Measurements from ENCODE around the gene FAM107A.

FAM107A gene, protein sequence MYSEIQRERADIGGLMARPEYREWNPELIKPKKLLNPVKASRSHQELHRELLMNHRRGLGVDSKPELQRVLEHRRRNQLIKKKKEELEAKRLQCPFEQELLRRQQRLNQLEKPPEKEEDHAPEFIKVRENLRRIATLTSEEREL

DNA sequence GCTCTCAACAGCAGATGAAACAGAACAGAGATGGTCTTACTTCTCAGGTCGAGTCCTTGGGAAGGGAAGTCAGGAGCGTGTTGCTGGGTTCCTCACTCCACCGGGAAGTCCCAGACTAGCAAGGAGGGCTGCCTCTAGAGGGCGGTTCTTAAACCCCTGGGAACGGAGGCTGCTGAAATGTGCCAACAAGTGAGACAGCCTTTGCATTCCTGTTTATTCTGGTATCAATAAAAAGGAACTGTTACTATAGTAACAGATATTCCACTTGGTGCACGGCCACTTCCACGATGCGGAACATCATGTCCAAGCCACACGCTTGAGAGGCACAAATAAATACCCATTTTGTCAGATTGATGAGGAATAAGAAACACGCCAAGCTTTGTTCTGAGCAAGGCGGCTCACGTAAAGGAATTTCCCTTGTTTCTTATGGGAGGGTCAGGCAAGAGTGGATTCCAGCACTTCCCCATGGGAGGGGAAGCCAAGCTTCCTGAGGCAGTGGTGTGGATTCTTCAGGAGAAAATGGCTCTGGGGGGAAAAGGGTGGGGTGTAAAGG is at the start of gene FAM107A:
FAM107A (minus strand) TSS at position 123 of the 553 bp plus-strand sequence. CDS start 7,531 bp downstream, outside the sequence.
- no peak for DNase-seq

DNA sequence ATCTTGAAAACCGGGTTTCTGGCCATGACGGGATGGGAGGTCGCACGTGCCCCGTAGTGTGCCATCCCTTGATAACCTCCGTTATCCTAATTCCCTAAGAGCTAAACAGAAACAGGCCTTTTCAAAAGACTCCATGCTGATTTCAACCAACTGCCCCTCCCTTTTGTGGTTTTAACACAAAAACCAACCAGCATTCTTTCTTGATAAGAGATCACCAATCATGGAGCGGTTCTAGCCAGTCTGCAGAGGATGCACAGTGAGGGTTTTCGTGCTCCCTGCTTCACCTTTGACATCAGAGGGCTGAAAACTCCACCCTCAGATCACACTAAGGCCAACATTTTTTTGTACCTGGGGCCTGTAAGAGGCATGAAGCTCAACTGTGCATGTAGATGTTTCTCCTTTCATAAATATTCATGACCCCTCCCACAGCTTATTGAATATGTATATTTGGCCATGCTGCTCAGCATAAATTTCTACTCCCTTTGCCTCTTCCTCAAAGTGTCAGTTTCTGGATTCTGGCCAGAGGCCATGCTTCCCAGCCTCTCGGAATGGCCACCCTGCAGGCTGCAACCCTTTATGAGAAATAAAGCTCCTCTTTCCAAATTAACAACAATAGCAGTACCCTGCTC is 48.1 kb upstream of the FAM107A start:
- no peak for DNase-seq

DNA sequence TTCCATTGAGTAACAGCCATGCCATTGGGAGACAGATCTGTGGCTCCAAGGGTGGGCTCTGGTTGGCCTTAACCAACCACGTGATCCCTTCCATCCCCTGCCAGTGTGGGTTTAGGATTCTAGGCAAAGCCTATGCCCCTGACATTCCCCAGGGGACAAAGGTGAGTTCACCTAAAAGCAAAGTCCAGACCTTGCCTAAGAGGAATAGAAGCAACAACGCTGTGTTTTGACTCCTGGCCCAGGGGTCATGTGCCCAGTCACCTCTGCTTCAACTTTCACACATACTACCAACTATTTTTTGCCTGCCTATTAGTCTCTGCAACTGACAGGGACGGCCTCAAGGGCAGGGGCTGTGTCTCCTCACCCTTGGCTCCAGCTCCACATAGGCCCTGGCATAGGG is 47.4 kb upstream of the FAM107A start:
- no peak for DNase-seq

DNA sequence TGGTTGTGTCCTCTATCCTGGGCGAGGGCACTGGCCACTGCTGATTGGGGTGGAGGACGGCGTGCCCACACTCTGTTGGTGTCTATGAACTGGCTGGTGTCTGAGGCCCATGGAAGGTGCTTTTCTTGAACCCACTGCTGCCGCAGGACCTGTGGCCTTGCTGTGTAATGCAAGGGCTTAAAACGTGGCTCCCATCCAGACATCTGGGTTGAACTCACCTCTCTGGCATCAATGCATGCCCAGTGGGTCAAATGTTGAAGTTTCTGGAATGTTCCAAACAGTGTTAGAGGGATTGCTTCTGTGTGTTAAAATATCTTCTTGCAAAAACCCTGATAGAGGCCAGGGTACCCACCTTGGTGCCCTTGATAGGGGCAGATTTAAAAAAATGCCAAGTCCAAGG is 46.8 kb upstream of the FAM107A start:
- DNase-seq = no peak

DNA sequence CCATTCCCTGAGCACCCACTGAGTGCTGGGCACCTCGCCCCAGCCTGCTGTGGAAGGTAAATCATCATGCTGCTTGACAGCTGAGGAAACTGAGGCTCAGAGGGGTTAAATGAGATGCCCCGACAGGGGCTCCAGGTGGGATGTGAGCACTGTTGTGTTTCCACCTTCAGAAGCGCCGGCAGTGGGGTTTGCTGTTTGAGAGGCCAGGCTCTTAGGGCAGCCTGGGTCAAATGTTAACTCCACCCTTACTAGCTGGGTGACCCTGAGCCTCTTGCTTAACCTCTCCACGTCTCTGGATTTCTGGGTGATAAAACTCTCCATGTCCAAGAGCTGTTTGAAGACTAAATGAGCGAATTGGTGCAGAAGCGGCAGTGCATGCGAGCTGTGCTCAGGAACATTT is 46.3 kb upstream of the FAM107A start:
- no peak for DNase-seq

DNA sequence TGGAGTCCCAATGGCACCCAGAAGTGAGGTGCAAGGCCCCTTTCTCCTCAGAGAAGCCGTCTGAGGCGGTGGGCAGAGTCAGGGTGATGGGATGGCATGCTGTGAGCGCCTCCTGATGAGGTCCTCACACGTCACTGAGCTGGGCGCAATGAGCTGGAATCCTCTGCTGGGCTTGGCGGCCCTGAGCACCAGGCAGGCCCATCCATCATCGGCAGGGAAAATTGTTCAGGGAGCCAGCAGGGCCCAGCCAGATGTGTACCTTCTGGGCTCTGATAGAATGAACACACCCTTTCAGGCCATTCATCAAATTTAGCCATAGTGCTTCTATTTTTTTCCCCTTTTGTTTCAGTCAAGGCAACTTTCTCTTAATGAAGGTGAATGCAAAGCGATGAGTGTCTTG is 45.7 kb upstream of the FAM107A start:
- DNase-seq = no peak

DNA sequence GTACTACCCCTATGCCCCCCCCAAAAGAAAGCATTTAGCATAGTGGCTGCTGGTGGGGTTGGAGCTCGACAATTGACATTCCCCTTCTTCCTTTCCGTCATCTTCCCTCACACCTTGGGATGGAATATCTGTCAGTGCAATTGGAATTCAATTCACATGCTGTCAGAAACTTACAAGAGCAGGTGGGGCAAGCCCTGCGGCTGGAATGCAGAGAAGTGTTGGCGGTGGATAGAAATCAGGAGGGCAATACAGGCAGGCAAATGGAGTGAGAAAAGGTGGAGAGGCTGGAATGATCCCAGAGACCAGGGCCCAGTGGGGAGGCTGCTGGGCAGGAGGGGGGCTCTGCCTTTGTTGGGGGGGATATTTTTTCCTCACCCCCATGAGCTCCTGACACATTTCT is 45.2 kb upstream of the FAM107A start:
- no peak for DNase-seq

DNA sequence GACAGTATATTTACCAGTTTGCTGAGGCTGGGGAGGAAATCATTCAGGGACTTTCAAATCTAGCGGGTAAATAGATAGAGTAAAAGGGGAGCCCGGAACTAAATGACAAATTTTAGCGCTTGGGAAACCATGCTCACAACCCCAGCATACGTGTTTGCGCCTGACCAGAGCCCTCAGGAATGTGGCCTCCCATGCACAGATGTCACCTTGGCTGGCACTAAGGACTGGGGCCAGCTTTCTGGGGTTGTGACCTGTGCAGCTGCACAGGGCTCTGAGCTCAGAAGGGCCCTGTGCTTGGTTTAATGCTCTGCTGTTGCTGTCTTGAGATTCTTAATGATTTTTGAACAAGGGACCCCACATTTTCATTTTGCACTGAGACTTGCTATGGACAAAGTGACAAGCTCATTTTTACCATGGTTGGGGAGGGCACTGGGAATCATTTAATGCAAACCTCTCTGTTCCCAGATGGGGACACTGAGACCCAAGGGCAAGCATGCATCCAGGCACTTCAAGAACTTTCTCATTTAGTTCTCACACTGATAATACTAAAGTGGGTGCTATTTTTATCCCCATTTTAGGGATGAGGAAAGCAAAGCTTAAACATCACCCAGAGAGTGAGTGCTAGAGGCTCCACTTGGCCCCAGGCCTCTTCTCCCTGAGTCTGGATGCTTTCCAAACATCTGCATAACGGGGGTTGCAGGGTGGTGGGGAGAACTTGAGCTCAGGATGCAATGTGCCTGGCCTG is 44.1 kb upstream of the FAM107A start:
- DNase-seq = no peak

DNA sequence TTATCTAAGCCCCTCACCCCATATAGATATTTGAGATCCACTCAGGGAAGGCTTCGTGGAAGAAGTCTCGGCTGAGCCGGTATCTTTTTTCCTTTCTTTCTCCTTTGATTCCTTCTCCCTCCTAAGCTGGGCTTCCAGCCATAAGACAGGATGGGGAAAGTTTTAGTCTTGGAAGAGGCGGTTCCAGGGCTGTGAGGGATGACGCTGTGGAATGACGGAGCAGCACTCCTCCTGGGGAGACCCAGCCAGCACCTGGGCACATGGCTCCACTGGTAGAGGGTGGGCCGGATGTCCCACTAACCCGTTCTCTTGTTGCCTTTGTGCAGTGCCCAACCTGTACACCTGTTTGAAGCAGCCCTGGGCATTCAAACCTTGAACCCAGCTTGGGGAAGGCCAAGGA is 43.2 kb upstream of the FAM107A start:
- DNase-seq = no peak

DNA sequence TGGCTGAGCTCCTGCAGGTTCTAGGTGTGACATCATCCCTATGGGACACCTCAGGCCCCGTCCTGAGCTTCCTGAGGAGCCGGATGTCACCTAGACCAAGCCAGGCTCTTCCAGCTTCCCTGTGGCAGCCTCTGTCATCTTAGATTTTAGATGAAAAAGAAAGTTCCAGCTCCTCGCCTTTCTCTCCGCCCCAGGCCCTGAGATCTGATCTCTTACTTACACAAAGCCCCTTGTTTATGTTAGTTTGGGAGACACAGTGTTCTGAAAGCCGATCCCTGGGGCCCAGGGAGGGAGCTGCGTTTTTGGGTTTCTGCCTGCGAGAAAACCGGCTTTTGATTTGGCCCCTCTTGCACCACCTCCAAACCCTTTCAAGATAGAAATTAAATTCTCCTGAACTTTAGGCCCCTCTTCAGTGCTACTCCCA is 40.2 kb upstream of the FAM107A start:
- DNase-seq = no peak

DNA sequence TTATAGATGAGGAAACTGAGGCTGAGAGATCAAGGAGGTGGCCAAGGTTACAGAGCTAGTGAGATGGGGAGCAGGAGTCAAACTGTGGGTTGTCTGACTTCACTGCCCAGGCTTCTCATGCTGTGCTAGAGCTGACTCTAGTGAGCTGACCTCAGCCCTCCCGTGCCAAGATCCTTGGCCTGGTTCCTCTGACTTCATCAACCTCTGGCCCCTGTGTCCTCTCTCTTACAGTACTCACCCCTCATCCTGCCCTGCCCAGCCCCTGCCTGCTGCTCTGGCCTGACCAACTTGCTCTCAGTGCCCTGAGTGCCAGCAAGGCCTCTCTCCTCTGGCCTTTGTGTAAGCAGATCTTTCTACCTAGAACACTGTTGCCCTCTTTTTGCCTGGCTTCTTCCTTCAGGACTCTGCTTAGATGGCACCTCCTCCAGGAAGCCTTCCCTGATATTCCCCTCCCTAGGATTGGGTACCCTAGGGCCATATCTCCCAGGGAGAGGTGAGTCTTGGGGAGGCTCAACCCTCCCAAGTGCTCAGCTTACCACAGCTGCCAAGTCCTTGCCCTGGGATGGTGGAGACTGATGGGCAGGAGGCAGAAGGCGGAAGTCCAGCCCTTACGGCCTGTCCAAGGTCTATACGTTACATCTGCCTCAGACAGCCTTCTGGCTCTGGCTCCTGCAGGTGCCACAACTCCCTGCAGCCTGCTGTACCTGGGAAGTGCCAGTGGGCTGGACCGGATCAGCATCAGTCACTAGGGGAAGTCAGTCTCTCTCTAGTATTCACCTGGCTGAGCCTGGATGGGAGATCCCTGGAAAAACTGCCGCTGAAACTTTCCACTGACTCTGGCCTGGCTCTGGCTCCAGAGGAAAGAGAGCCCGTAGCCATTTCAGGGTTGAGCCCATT is 36.3 kb upstream of the FAM107A start:
- no peak for DNase-seq

DNA sequence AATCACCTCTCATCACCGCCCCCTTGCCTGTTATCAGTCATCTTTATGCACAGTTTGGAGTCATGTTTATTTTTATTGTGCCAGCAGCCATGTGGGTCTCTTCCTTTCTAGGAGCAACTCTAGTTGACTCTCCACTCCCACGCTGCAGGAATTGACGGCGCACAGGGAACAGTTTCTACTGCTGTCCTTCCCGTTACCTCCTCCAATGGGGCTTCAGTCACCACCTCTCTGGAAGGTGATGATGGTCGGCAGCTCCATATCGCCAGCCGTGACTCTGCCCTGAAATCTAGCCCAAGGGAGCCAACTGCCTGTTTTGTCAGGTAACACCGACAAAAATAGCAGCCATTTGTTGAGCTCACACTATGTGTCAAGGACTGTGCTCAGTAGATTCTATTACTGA is 35.6 kb upstream of the FAM107A start:
- no peak for DNase-seq

DNA sequence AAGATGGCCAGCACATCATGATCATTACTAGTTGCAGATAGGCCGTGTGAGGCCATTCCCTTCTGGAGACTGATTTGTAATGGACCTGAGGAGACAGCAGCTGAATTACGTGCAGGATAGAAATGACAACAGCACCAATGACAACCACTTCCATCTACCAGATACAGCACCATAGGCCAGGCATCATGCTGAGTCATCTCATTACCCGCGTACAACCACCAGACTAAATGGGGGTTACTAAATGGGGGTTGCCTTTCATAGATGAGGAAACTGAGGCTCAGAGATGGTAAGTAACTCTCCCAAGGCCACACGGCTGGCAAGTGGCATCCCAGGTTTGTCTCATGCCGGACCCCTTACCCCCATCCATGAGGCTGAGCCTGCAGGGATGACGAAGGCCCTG is 32.8 kb upstream of the FAM107A start:
- peak; percentile 11 for DNase-seq

DNA sequence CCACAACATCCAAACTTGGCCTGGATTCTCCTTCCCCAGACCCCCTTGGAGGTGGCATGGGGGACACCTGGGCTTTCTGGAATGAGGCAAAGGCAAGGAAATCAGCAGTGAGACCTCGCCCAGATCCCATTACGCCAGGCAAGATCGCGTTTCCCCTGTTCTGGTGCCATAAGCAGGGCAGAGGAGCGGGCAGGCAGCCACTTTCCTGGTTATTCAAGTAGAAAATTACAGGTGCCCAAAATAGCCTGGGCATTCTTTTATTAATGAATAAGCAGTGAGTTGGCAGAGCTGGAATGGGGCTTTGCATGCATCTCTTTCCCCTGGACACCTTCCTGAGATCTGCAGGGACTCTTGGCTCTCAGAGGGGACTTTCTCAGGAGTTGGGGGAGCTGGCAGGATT is 31.5 kb upstream of the FAM107A start:
- DNase-seq = peak; percentile 68

DNA sequence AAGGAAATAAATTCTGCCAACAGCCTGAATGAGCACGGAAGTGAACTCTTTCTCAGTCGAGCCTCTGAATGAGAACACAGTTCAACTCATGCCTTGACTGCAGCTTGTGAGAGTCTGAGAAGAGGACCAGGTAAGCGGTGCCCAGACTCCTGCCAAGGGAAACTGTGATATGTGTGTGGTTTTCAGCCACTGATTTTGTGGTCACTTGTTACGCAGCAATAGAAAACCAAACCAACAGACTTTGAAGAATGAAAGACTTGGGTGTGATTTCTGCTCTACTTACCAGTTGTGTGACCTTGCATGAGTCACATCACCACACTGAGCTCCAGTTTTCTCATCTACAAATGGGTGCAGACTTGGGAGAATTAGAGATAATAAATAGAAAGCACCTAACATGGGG is 30.6 kb upstream of the FAM107A start:
- no peak for DNase-seq

DNA sequence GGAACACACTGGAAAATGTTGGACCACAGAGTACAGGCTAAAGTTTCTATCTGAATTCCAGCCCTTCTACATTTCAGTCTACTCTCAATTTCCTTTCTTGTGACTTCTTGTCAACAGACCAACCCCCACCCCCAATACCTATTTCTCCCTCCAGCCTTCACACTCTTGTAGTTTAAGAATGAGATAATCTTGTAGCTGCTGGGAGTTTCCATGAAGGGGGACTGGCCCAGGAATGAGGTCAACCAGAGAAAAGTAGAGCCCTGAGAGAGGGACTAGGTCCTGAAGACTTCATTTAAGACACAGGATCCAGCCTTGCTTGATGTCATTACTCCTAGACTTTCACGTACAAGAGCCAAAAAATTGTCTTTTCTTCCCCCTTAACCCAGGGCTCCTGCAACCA is 29.5 kb upstream of the FAM107A start:
- no peak for DNase-seq

DNA sequence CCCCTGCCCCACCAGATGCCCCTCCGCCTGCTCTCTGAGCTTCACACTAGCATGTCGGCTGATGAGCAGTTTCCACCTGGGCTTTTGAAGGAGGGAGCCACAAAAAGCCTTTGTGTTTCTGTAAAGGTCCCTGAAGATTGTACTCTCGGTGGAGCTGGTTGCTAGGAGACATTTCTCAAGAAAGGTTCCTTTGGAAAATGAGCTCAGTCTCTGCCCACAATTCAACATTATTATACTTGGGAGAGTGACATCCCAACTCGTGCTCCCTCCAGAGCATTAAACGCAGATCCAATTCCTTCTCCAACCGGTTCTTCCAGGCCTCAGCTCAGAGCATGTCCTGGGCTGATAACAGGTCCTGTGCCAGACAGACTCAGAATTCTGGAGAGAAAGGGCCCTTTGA is 26.8 kb upstream of the FAM107A start:
- DNase-seq = peak; percentile 31

DNA sequence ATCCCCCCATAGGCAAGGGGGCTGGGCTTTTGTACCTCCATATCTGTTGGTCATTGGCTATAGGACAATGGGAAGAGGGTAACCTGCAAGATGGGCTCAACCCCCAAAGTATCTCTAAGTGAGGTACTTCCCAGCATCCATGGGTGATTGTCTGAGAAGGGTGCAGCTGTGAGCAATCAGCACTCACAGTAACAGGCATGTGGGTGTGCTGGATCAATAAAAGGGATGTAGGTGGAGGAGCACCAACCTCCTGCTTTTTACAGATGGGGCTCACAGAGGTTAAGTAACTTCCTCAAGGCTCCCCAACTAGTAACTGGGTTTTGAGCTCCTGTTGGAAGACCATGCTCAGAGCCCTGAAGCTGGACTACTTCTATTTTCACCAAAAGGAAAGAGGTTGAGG is 26.4 kb upstream of the FAM107A start:
- DNase-seq = no peak

DNA sequence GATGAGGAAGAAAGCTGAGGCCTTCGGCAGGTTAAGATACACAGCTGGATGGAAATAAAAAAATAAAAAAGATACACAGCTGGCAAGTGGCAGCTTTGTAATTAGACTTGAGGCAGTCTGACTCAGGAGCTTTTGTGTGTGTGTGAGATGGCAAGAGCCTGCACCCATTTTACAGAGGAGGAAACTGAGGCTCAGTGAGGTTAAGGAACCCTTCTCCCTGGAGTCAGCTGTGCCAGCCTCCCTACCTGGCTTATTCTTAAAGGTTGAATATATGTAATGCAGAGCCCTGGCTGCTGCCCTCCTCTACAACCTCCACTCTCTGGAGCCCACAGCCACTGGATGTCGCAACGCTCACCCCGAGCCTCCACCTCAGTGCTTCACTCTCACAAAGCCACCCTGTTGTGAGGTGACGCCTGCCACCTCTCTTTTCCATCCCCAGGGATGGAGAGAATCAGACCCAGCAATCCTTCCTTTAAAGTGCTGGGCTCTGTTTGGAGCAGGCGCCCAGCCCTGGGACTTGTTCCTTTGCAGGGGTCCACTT is 20.6 kb upstream of the FAM107A start:
- no peak for DNase-seq

DNA sequence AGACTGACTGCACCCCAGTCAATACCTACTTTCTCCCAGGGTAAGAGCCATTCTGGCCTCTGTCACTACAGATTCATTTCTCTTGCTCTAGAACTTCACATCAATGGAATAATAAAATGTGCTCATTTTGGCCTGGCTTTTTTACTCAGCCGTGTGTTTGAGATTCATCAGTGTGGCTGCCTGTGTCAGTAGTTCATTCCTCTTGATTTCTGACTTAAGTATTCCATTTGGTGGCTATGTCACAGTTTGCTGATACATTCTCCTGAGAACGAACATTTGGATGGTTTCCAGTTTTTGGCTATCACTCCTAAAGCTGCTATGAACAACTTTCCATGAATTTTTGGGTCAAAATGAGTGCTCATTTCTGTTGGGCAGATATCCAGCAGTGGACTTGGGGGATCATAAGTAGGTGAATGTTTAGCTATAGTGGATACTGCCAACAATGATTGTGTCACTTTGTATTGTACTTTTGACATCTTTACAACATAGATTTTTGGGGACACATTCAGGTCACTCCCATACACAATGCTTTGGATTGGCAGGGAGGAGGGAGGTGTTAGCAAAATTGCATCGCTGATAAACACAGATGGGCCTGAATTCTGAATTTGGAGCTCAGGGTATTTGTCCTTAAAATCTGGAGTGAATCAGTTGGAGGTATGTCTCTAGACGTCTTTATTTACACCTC is 19.8 kb upstream of the FAM107A start:
- DNase-seq = no peak

DNA sequence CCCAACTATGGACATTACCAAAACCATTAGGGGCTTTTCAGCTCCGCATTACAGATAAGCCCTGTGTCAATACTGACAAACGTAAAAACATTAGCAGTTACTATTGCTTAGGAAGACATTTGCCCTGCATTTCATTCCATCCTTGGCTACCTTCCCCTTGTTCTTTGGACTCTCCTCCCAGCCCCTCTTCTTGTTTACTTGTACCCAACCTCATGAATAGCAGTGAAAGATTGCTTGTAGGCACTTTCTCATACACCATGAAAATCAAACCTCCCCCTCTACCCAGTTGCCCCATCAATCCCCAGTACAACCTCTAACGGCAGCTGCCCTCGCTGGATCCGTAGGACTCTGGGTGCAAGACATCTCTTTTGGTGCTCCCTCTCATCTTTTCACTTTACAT is 16.9 kb upstream of the FAM107A start:
- DNase-seq = no peak

All from DMS79 treated with DMSO at 0.1 percent for 48 hours (cell line).